NCI-H1436 (cell line): ENCODE results near the gene MS4A8.

ENCODE experiments used
- DNase-seq: peaks from one replicate; lab custom pipeline; 2025; lab: John Stamatoyannopoulos, UW

Gene MS4A8

GRCh38 chr11:60764879-60765278 lies 65.5 kb downstream of the MS4A8 start:
- no peak for DNase-seq

- no peak for DNase-seq
Observed at GRCh38 chr11:60765355-60765754, 65.9 kb downstream of the MS4A8 start.
